Mesodermal cell (in vitro differentiated cells): Measurements from ENCODE around the gene AKAP13.
A peak's percentile ranks its signal among the peaks of the same experiment; 100 is the strongest.

Experiments
- H3K27ac ChIP-seq: 2 replicates; pipeline ENCODE4 v1.7.0; 2013; ENCODE audit warnings: mild to moderate bottlenecking, low read depth, low read length, moderate library complexity; ENCODE audit not compliant: severe bottlenecking
- H3K36me3 ChIP-seq: 2 replicates; pipeline ENCODE4 v1.7.1; 2013; ENCODE audit warnings: mild to moderate bottlenecking, low read length, moderate library complexity; ENCODE audit not compliant: control insufficient read depth, insufficient read depth
- H3K4me1 ChIP-seq: one replicate; pipeline ENCODE4 v1.7.1; 2013; ENCODE audit warnings: mild to moderate bottlenecking, low read length; ENCODE audit not compliant: insufficient read depth, control insufficient read depth, poor library complexity, severe bottlenecking
- H3K4me3 ChIP-seq: 2 replicates; pipeline ENCODE4 v1.7.0; 2013; ENCODE audit warnings: low read length, control low read depth, mild to moderate bottlenecking; ENCODE audit not compliant: insufficient read depth, poor library complexity, severe bottlenecking; ENCODE audit errors: extremely low read depth
- H3K9me3 ChIP-seq: 2 replicates; pipeline ENCODE4 v1.7.1; 2013; ENCODE audit warnings: mild to moderate bottlenecking, low read length, moderate library complexity; ENCODE audit not compliant: control insufficient read depth
- WGBS, 2 experiments: methylation state at CpG; one replicate each; pipeline ENCODE4 v1.1.5; 2013; ENCODE audit warnings: missing lambda C conversion rate in 2 of 2; ENCODE audit not compliant: insufficient coverage in 2 of 2; 5-methylcytosine and 5-hydroxymethylcytosine counted together

The AKAP13 gene

GRCh38 chr15:85445361-85445760 lies 65.0 kb downstream of the AKAP13 start:
- H3K4me1 ChIP-seq: peaks cover 21% of the 10 kb centered on the region
- H3K36me3 ChIP-seq: no peaks in the 10 kb centered on the region
- no CpG with 5 or more reads among the region's 1 CpG for WGBS, 2 experiments
- H3K27ac ChIP-seq: peak overlapping the region; percentile 77
- peaks cover 12% of the 10 kb centered on the region for H3K9me3 ChIP-seq
- H3K4me3 ChIP-seq: no peak overlapping the region

GRCh38 chr15:85451099-85451700 lies 70.8 kb downstream of the AKAP13 start:
- no peak overlapping the region for H3K4me3 ChIP-seq
- H3K36me3 ChIP-seq: no peaks in the 10 kb centered on the region
- H3K9me3 ChIP-seq: peaks cover 34% of the 10 kb centered on the region
- 91 to 94% methylated on average over 3 of the region's 3 CpGs for WGBS, 2 experiments
- no peaks in the 10 kb centered on the region for H3K4me1 ChIP-seq
- no peak overlapping the region for H3K27ac ChIP-seq

- Histone ChIP-seq H3K27ac (no peak overlapping the region), H3K9me3 (peaks cover 34% of the 10 kb centered on the region), H3K4me1 (no peaks in the 10 kb centered on the region), H3K36me3 (no peaks in the 10 kb centered on the region), H3K4me3 (no peak overlapping the region)
- 100% methylated on average over 1 of the region's 1 CpG; no CpG with 5 or more reads in 1 of the 2 experiments for WGBS, 2 experiments
Measured at GRCh38 chr15:85452436-85452835, 72.0 kb downstream of the AKAP13 start.

- Histone ChIP-seq H3K36me3 (no peaks in the 10 kb centered on the region), H3K27ac (no peak overlapping the region), H3K4me1 (no peaks in the 10 kb centered on the region), H3K9me3 (peaks cover 34% of the 10 kb centered on the region), H3K4me3 (no peak overlapping the region)
- 98 to 100% methylated on average over 4 to 5 of the region's 5 CpGs for WGBS, 2 experiments
Measured at GRCh38 chr15:85453144-85453872, 72.9 kb downstream of the AKAP13 start.

GRCh38 chr15:85454403-85454802 lies 74.0 kb downstream of the AKAP13 start:
- H3K4me1 ChIP-seq: peaks cover 7% of the 10 kb centered on the region
- 78 to 100% methylated on average over 1 of the region's 7 CpGs for WGBS, 2 experiments

GRCh38 chr15:85455891-85456290 lies 75.5 kb downstream of the AKAP13 start:
- H3K4me3 ChIP-seq: no peak overlapping the region
- H3K36me3 ChIP-seq: no peaks in the 10 kb centered on the region
- no peak overlapping the region for H3K27ac ChIP-seq
- peaks cover 7% of the 10 kb centered on the region for H3K4me1 ChIP-seq
- peaks cover 16% of the 10 kb centered on the region for H3K9me3 ChIP-seq

More at GRCh38 chr15:85454403-85454802, 74.0 kb downstream of the AKAP13 start:
- no peaks in the 10 kb centered on the region for H3K36me3 ChIP-seq
- H3K27ac ChIP-seq: no peak overlapping the region
- H3K9me3 ChIP-seq: peaks cover 31% of the 10 kb centered on the region
- H3K4me3 ChIP-seq: no peak overlapping the region

- peak overlapping the region; percentile 6 for H3K27ac ChIP-seq
- no CpG with 5 or more reads among the region's 3 CpGs for WGBS, 2 experiments
Measured at GRCh38 chr15:85456798-85457197, 76.4 kb downstream of the AKAP13 start.

GRCh38 chr15:85457392-85457968 lies 77.1 kb downstream of the AKAP13 start:
- H3K4me1 ChIP-seq: peaks cover 13% of the 10 kb centered on the region
- 90 to 98% methylated on average over 7 of the region's 8 CpGs for WGBS, 2 experiments

More at GRCh38 chr15:85456798-85457197, 76.4 kb downstream of the AKAP13 start:
- Histone ChIP-seq H3K4me3 (no peak overlapping the region), H3K36me3 (peaks cover under 1% of the 10 kb centered on the region), H3K4me1 (peaks cover 13% of the 10 kb centered on the region), H3K9me3 (peaks cover 7% of the 10 kb centered on the region)

GRCh38 chr15:85458764-85459163 lies 78.4 kb downstream of the AKAP13 start:
- H3K4me3 ChIP-seq: no peak overlapping the region
- H3K36me3 ChIP-seq: peaks cover 7% of the 10 kb centered on the region
- 92 to 100% methylated on average over 1 of the region's 2 CpGs for WGBS, 2 experiments
- H3K9me3 ChIP-seq: peaks cover 3% of the 10 kb centered on the region
- peaks cover 23% of the 10 kb centered on the region for H3K4me1 ChIP-seq
- no peak overlapping the region for H3K27ac ChIP-seq

More at GRCh38 chr15:85457392-85457968, 77.1 kb downstream of the AKAP13 start:
- Histone ChIP-seq H3K4me3 (no peak overlapping the region), H3K9me3 (peaks cover 6% of the 10 kb centered on the region), H3K36me3 (peaks cover 7% of the 10 kb centered on the region), H3K27ac (peak overlapping the region; percentile 6)

GRCh38 chr15:85462029-85462428 lies 81.6 kb downstream of the AKAP13 start:
- Histone ChIP-seq H3K27ac (no peak overlapping the region), H3K36me3 (peaks cover 7% of the 10 kb centered on the region), H3K4me1 (peaks cover 32% of the 10 kb centered on the region)

More at GRCh38 chr15:85462029-85462428, 81.6 kb downstream of the AKAP13 start:
- Histone ChIP-seq H3K9me3 (peaks cover 3% of the 10 kb centered on the region), H3K4me3 (no peak overlapping the region)
